GM12878 (cell line): ENCODE results near the gene GKN2.

Source experiments
- CREM ChIP-seq: IDR thresholded peaks from 2 replicates; pipeline ENCODE4 v1.6.1; 2014; ENCODE audit warnings: antibody characterized with exemption, low read depth
- CTCF ChIP-seq, 3 experiments: IDR thresholded peaks in 2 of 3; conservative IDR thresholded peaks in 1 of 3; 2 replicates each; pipeline ENCODE4 v1.5.1; 2011; ENCODE audit warnings: low read depth in 3 of 3, low read length in 3 of 3, mild to moderate bottlenecking in 3 of 3, control low read depth in 2 of 3, moderate library complexity in 2 of 3, inconsistent platforms in 1 of 3, mixed read lengths in 1 of 3; ENCODE audit not compliant: control insufficient read depth in 2 of 3, insufficient read depth in 1 of 3; ENCODE audit errors: extremely low read depth in 1 of 3
- HDGF ChIP-seq: fragments of 450-650 bp; IDR thresholded peaks from 2 replicates; pipeline ENCODE4 v1.6.1; 2016; ENCODE audit warnings: antibody characterized with exemption
- POLR2AphosphoS5 ChIP-seq: IDR thresholded peaks from 2 replicates; pipeline ENCODE4 v1.6.1; 2011; ENCODE audit warnings: mild to moderate bottlenecking, low read length, inconsistent platforms
- TF ChIP-seq, protein P1 (sequence below): IDR thresholded peaks from 2 replicates; pipeline ENCODE4 v1.6.1; 2012; ENCODE audit warnings: mild to moderate bottlenecking, low read depth, low read length

GRCh38 chr2:68977453-68977852, 24.8 kb upstream of the GKN2 start:
- no peak for TF ChIP-seq CREM
- TF ChIP-seq, protein P1, sequence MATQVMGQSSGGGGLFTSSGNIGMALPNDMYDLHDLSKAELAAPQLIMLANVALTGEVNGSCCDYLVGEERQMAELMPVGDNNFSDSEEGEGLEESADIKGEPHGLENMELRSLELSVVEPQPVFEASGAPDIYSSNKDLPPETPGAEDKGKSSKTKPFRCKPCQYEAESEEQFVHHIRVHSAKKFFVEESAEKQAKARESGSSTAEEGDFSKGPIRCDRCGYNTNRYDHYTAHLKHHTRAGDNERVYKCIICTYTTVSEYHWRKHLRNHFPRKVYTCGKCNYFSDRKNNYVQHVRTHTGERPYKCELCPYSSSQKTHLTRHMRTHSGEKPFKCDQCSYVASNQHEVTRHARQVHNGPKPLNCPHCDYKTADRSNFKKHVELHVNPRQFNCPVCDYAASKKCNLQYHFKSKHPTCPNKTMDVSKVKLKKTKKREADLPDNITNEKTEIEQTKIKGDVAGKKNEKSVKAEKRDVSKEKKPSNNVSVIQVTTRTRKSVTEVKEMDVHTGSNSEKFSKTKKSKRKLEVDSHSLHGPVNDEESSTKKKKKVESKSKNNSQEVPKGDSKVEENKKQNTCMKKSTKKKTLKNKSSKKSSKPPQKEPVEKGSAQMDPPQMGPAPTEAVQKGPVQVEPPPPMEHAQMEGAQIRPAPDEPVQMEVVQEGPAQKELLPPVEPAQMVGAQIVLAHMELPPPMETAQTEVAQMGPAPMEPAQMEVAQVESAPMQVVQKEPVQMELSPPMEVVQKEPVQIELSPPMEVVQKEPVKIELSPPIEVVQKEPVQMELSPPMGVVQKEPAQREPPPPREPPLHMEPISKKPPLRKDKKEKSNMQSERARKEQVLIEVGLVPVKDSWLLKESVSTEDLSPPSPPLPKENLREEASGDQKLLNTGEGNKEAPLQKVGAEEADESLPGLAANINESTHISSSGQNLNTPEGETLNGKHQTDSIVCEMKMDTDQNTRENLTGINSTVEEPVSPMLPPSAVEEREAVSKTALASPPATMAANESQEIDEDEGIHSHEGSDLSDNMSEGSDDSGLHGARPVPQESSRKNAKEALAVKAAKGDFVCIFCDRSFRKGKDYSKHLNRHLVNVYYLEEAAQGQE: no peak
- TF ChIP-seq POLR2AphosphoS5: no peak
- TF ChIP-seq CTCF (IDR thresholded peaks at IDR 0.05 in 2 of 3, conservative IDR thresholded peaks at IDR 0.05 in 1 of 3; ENCODE audit: control insufficient read depth in 2 of 3, extremely low read depth in 1 of 3, insufficient read depth in 1 of 3, low read depth in 3 of 3, low read length in 3 of 3): no peak
- TF ChIP-seq HDGF: no peak
